ELR (cell line): ENCODE results near the gene CYB561D2.
"Not testable (repeated sequence)": the region's sequence is repeated elsewhere in the genome, so short reads cannot be mapped to it uniquely, and the experiment has no call there.

Experiments used
- DNase-seq: peaks from one replicate; pipeline ENCODE4 v3.0.0-alpha.2; 2015; ENCODE audit warnings: low read depth

CYB561D2 gene, protein sequence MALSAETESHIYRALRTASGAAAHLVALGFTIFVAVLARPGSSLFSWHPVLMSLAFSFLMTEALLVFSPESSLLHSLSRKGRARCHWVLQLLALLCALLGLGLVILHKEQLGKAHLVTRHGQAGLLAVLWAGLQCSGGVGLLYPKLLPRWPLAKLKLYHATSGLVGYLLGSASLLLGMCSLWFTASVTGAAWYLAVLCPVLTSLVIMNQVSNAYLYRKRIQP

GRCh38 chr3:50350527-50351322 is at the start of gene CYB561D2, which contains the start of gene NPRL2:
TSS of gene CYB561D2 (plus strand) at chr3:50350862. CDS start at chr3:50351434, 572 bp downstream.
TSS of gene NPRL2 (minus strand) at chr3:50350775. CDS start at chr3:50350652, 123 bp downstream.
- DNase-seq: peak; percentile 92

DNA sequence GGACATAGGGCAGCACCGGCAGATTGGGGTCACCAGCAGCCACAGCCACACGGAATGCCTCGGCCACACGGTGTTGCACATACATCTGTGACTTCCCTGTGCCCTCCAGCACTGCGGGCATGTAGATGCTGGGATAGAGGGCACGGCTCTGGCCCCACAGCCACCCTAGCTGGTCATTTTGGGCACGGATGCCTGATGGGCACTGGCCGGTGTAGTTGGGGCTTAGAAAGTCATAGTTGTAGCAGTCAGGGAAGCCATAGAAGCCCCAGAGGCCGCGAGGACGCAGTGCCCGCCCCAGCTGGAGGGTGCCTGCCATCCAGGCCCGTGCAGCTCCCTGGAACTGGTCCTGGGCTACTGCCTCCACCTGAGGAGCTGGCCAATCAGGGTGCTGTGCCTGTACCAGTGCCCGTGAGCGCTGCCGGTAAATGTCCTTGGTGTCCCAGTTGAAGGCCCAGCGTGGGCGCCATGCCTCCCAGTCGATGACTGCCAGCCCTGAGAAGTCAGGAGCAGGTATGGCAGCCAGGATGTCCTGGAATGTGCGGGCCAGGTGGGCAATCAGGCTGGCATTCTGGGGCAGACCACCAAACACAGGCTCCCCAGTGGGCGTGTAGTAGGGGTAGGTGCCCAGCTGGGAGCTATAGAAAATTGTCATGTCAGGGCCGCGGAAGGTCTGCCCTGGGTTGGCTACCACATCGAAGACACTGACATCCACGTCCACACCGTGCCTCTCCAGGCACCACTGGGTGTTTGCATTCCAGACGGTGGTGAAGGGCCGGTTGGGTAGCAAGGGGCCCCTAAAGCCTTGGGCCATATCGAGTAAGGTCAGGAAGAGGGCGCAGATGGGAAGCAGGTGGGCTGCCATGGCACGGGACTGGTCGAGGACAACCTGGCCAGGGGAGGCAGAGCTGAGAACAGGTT is 48.3 kb upstream of the CYB561D2 start:
- DNase-seq: no peak

GRCh38 chr3:50303013-50303815 is 47.4 kb upstream of the CYB561D2 start, which contains the start of gene HYAL1:
TSS of gene HYAL1 (minus strand) at chr3:50303574. CDS start at chr3:50302956, 618 bp downstream.
- no peak for DNase-seq

- peak; percentile 72 for DNase-seq
Measured at GRCh38 chr3:50304601-50305000, 46.1 kb upstream of the CYB561D2 start.

DNA sequence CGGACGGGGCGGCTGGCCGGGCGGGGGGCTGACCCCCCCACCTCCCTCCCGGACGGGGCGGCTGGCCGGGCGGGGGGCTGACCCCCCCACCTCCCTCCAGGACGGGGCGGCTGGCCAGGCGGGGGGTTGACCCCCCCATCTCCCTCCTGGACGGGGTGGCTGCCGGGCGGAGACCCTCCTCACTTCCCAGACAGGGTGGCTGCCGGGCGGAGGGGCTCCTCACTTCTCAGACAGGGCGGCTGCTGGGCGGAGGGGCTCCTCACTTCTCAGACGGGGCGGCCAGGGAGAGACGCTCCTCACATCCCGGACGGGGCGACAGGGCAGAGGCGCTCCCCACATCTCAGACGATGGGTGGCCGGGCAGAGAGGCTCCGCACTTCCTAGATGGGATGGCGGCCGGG is 38.6 kb upstream of the CYB561D2 start:
- not testable (repeated sequence) for DNase-seq

GRCh38 chr3:50314342-50314741 is 36.3 kb upstream of the CYB561D2 start:
- DNase-seq: no peak

- DNase-seq: no peak
Measured at GRCh38 chr3:50314816-50315215, 35.8 kb upstream of the CYB561D2 start.

GRCh38 chr3:50316657-50317242 is 33.9 kb upstream of the CYB561D2 start:
- DNase-seq: peak; percentile 60

DNA sequence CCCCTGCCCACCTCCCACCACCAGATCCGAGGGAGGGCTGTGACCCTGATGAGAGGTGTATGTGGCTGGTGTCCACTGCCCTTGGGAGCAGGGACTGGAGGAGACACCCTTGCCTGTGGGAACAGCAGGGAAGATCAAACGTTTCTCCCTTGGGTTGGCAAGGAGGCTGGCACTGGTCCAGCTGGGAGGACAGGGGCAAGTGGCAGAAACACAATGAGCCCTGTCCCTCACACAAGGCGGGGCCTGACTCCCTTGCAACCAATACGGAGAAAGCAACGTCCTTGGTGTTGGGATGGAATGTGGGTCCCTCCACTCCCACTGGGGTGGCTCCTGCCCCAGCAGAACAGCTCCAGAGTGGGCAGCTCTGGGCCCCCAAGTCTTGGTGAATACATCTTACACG is 33.4 kb upstream of the CYB561D2 start:
- DNase-seq: no peak

DNA sequence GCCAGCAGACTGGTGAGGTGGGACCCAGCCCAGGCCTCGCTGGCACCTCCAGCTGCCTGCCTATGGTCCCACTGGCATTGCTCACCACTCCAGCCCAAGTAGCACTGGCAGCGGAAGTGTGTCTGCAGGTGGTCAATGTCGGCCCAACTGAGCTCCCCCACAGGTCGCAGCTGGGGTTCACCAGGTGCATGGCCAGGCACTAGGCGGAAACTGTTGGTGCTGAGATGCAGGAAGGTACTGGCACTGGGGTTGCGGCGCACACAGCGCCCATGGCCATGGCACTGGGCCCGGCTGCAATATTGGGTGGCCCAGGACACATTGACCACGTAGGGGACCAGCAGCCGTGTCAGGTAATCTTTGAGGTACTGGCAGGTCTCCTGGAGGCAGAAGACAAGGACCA is 32.5 kb upstream of the CYB561D2 start:
- no peak for DNase-seq

DNA sequence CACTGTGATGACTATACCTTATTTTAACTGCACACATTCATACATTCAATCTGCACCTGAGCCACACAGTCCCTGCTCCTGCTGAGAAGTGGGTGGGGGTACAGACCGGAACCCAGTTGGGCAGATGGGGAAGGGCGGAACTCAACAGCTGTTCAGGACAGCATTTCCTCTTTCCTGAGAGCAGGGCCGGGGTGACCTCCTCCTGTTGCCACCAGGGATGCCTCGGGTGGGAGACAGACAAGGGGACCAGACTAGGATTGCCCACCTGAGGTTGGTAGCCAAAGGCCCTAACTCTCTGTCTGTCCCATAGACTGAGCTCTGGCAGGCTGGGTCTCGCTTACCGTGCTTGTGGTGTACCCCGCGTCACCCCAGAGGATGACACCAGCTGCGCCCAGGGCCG is 32.0 kb upstream of the CYB561D2 start:
- DNase-seq: no peak

DNA sequence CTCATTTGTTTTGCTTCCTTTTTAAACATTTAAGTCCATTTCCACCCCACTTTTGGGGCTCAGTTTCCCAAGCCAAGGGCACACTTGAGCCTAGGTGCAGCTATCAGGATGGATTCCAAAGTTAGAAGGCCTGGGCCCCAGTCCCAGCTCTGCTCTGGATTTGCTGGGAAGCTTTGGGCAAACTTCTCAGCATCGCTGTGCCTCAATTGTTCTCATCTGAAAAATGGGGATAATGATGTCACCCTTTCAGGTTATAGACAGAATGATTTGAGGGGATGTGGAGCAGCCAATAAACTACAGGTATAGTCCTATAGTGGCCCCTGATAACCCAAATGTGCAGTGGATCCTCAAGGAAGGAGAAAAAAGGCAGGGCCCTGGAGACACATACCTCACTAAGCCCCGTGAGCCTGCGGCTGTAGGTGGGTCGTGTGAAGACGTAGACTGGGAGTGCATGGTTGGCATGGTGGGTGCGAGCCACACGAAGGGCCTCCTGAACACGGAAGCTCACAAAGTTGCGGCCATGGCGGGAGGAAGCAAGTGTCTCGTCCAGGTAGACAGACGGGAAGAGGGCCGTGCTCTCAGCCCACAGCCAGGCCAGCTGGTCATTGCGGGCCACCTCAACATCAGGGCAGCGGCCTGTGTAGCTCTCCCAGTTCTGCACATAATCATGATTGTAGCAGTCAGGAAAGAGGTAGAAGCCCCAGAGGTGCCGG is 31.3 kb upstream of the CYB561D2 start:
- DNase-seq: no peak

DNA sequence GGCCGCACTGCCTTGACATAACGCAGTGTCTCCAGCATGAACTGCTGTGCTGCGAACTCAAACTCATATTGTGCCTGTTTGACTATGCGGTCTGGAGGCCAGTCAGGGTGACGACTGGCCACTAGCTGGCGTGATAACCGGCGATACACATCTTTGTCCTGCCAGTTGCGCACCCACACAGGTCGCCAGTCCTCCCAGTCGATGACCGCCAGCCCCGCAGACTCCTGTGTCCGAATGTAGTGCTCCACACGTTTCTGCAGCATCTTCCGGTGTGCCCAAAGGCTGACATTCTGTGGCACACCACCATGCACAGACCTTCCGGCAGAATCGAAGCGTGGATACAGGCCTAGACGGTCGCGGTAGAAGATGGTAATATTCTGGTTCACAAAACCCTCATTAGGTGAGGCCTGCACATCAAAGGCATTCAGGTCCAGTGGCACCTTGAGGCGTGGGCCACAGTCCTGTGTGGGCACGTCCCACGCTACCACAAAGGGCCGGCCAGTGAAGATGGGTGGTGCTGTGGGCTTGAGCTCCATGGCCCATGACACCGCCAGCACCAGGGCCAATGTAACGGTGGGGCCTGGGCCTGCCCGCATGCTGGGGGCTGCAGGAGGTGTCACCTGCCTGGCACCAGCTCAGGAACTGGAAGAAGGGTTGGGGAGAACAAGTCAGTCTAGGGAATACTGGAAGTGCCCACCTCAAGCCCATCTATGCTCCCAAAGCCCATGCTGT is 30.6 kb upstream of the CYB561D2 start:
- no peak for DNase-seq

GRCh38 chr3:50320853-50321335 is 29.8 kb upstream of the CYB561D2 start:
- DNase-seq: peak; percentile 70

GRCh38 chr3:50321336-50322114 is 29.1 kb upstream of the CYB561D2 start:
- DNase-seq: peak; percentile 90

DNA sequence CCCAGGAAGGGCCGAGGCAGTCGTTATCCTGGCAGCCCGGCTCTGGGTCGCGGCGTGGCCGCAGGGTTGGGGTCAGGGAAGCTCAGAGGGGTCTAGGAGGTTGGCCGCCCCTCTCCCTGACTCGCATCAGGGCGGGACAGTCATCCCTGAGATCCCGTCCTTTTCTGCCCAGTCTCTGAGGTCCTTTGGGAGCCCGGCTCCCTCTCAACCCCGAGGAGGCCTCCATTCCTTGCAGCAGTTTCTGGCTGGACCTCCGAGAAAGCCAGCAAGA is 28.6 kb upstream of the CYB561D2 start:
- no peak for DNase-seq

- no peak for DNase-seq
Measured at GRCh38 chr3:50322386-50323091, 28.1 kb upstream of the CYB561D2 start, which contains the start of gene HYAL2. TSS of gene HYAL2 (minus strand) at chr3:50322745. CDS start at chr3:50320489, 2,256 bp downstream.

DNA sequence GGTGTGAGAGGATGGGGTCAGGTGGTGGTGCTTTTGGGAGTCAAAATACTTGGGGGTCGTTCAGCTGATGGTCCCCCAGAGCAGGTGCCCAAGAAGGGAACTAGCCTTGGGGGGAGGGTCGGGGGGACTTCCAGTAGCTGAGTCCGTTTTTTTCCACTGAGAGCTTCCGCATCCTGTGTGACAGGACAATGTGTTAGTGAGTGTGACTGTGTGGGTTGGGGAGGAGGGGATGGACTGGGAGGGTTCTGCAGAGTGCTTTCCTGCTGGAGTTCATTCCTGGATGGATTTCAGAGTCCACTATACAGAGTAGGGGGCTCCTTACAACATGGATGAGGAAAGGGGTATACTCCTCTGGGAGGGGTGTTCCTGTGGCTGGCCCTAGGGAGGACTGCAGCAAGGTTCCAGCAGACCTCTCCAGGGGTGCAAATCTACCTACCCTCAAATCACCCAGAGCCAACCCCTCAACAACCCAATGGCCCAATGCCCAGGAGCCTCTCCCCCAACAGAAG is 27.5 kb upstream of the CYB561D2 start:
- DNase-seq: no peak
